Hippocampal formation (tissue), 2 donors: Measurements from ENCODE around the gene SYNPO2L.
"Not testable (repeated sequence)": the region's sequence is repeated elsewhere in the genome, so short reads cannot be mapped to it uniquely, and the experiment has no call there.

ENCODE experiments used
- DNase-seq, 2 donors: peaks; one replicate each; lab custom pipeline; 2025; lab: John Stamatoyannopoulos, UW

The SYNPO2L gene

GRCh38 chr10:73655990-73656298 lies at the start of gene SYNPO2L:
TSS of gene SYNPO2L (minus strand) at chr10:73656029. CDS start at chr10:73655922, 107 bp downstream.
- DNase-seq: no peak

GRCh38 chr10:73703924-73704323 lies 48.1 kb upstream of the SYNPO2L start:
- not testable (repeated sequence) for DNase-seq

GRCh38 chr10:73698819-73699218 lies 43.0 kb upstream of the SYNPO2L start:
- not testable (repeated sequence) for DNase-seq

GRCh38 chr10:73697675-73698159 lies 41.9 kb upstream of the SYNPO2L start, which contains the start of gene AGAP5:
TSS of gene AGAP5 (minus strand) at chr10:73698109. CDS start at chr10:73697755, 354 bp downstream.
- not testable (repeated sequence) for DNase-seq

GRCh38 chr10:73695302-73695701 lies 39.5 kb upstream of the SYNPO2L start:
- DNase-seq: not testable (repeated sequence)

- not testable (repeated sequence) for DNase-seq
Measured at GRCh38 chr10:73690755-73691154, 34.9 kb upstream of the SYNPO2L start.

- not testable (repeated sequence) for DNase-seq
Measured at GRCh38 chr10:73689596-73689995, 33.8 kb upstream of the SYNPO2L start.

GRCh38 chr10:73687641-73688040 lies 31.8 kb upstream of the SYNPO2L start:
- not testable (repeated sequence) for DNase-seq

- DNase-seq: not testable (repeated sequence)
Measured at GRCh38 chr10:73674546-73674945, 18.7 kb upstream of the SYNPO2L start.

GRCh38 chr10:73668378-73668777 lies 12.5 kb upstream of the SYNPO2L start:
- DNase-seq: not testable (repeated sequence)

GRCh38 chr10:73666153-73666809 lies 10.5 kb upstream of the SYNPO2L start:
- DNase-seq: not testable (repeated sequence)

GRCh38 chr10:73665581-73665980 lies 9.8 kb upstream of the SYNPO2L start:
- not testable (repeated sequence) for DNase-seq

GRCh38 chr10:73664156-73665040 lies 8.6 kb upstream of the SYNPO2L start:
- DNase-seq: not testable (repeated sequence)

GRCh38 chr10:73663621-73664020 lies 7.8 kb upstream of the SYNPO2L start:
- DNase-seq: not testable (repeated sequence)

- not testable (repeated sequence) for DNase-seq
Measured at GRCh38 chr10:73662705-73663104, 6.9 kb upstream of the SYNPO2L start.

GRCh38 chr10:73655257-73655989 lies 406 bp downstream of the SYNPO2L start:
- no peak for DNase-seq

- DNase-seq: no peak
Measured at GRCh38 chr10:73653701-73654100, 2.1 kb downstream of the SYNPO2L start.

- no peak for DNase-seq
Measured at GRCh38 chr10:73653195-73653594, 2.6 kb downstream of the SYNPO2L start.

GRCh38 chr10:73650537-73651331 lies 5.1 kb downstream of the SYNPO2L start:
- DNase-seq: peak in 1 of 2 donors; percentile 17

- DNase-seq: no peak
Measured at GRCh38 chr10:73649876-73650536, 5.8 kb downstream of the SYNPO2L start.
